Activated CD4-positive, CD25-positive, alpha-beta regulatory T cell treated with anti-CD3 and anti-CD28 coated beads, Interleukin-2, amount 50 U/mL, for 24 hours (primary cell): ENCODE measurements around the gene ANXA8L1.
A peak's percentile ranks its signal among the peaks of the same experiment; 100 is the strongest.
"Not testable (repeated sequence)": the region's sequence is repeated elsewhere in the genome, so short reads cannot be mapped to it uniquely, and the experiment has no call there.

ENCODE experiments used
- ATAC-seq, 2 donors: fragments of 150-1000 bp; cut with Tn5 transposase; one replicate each; pipeline ENCODE4 v1.10.0; 2021; ENCODE audit warnings: mild to moderate bottlenecking in 1 of 2, moderate library complexity in 1 of 2

ANXA8L1 gene

DNA sequence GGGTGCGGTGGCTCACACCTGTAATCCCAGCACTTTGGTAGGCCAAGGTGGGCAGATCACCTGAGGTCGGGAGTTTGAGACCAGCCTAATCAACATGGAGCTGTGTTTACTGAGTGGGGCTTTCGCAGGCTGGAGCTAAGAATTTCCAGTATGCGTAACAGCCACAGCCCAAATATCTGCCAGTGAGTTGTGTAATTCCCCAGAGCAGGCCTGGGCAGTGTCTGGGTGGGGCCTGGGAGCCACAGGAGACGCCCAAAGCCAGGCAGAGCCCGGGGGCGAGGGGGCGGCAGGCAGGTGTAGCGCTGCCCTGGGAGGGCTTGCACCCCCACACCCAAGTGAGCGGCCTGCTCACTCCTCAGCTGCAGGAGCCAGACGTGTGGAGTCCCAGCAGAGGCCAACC, at the start of gene ANXA8L1:
TSS of gene ANXA8L1 (plus strand) at position 371 of the 400 bp plus-strand sequence. CDS start 76 bp downstream, outside the sequence.
- ATAC-seq: not testable (repeated sequence)

GRCh38 chr10:46326066-46326465, 49.5 kb upstream of the ANXA8L1 start:
- ATAC-seq: no peak

GRCh38 chr10:46326971-46327370, 48.6 kb upstream of the ANXA8L1 start:
- ATAC-seq: no peak

- no peak for ATAC-seq
Observed at GRCh38 chr10:46327685-46328084, 47.9 kb upstream of the ANXA8L1 start.

DNA sequence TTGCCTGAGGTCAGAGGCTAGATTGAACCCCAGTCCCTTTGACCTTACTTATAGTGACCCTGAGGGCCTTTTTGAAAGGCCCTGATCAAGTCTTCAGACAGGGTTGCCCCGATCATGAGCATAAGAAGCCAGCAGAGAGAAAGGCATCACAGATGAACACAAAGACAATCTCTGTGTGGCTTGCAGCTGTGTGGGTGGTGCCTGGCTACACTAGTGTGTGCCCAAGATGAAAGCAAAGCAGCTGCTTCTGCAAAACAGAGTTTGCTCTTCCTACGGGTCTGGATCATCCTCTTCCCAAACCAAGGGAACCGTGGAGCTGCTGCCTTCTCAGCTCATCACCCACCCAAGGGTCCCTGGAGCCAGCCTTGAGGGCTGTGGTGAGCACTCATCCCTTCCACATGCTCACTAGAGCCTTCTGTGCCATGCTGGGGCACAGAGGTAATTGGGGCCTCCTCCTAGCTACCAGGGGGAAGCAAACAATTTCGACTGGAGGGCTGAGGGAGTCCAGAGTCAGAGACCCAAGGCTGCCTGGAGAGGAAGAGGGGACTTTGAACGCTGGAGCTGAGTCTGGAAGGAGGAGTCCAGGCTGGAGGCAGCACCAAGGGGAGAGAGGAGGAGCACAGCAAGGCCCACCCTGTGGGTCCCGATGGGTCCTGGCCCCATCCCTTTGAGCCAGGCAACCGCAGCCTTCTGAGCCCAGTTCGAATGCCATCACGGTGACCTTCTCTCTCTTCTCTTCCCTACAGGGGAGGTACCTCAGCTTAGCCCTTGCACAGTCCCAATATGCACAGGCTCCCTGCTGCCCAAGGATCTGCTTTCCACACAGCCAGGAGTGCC, 46.5 kb upstream of the ANXA8L1 start:
- peak in 1 of 2 donors; percentile 15 for ATAC-seq

DNA sequence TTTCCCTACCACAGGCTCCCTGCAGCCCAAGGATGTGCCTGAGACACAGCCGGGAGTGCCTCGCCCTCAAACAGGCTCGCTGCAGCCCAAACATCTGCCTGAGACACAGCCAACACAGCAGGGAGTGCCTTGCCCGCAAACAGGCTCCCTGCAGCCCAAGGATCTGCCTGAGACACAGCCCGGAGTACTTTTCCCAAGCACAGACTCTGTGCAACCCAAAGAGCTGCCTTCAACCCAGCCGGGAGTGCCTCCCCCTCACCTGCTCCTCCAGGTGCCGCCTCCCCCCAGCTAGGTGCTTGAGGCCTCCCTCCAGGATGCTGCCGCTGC, 45.9 kb upstream of the ANXA8L1 start:
- ATAC-seq: no peak

DNA sequence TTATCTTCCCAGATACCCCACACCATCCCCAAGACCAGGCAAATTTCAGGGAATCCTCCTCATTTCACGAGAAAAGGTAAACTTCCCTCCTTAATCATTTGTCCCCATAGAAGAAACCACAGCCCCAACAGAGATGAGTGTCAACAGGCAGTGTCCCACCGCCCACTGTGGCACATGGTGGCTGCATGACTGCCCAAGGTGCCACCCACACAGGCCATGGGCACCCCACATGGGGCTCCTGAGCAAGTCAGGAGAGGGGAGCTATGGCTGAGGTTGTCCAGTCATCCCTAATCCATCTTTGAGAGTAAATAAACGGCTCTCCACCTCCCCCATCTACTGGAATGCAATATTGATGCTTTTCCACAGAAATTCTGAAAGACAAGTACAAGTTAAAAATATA, 44.7 kb upstream of the ANXA8L1 start:
- no peak for ATAC-seq

DNA sequence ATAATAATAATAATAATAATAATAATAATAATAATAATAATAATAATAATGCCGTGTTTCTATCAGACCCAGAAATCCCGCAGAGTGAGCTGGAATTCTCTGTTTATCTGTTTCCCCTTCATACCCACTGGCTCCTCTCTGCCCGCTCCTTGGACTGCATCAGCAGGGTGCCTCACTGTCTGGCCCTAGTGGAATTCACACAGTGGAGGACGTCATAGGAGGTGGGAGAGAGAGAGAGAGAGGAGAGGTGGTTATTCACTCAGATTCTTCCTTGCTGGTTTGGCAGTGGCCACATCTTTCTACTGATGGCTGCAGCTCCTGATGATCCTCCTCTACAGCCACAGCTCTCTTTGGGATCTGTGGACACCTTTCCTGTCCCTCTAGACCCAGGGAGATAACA, 10.1 kb upstream of the ANXA8L1 start:
- ATAC-seq: not testable (repeated sequence)

DNA sequence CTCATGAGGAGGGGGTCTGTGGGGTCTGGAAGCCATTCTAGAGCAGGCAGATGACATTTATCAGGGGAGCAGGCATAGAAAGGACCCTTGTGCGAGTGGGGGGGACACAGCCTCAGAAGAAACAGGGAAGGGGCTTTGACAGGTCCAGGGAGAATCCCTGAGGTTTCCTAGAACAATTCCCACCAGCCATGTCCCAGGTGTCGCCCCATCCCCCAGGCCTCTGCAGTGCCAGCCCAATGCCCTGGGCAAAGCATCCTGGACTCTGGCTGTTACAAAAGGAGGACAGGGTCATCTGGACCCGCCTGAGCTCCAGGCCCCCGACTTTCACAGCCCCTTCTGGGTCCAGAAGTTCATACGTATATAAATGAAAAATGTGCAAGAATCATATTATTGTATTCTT, 8.4 kb upstream of the ANXA8L1 start:
- not testable (repeated sequence) for ATAC-seq

DNA sequence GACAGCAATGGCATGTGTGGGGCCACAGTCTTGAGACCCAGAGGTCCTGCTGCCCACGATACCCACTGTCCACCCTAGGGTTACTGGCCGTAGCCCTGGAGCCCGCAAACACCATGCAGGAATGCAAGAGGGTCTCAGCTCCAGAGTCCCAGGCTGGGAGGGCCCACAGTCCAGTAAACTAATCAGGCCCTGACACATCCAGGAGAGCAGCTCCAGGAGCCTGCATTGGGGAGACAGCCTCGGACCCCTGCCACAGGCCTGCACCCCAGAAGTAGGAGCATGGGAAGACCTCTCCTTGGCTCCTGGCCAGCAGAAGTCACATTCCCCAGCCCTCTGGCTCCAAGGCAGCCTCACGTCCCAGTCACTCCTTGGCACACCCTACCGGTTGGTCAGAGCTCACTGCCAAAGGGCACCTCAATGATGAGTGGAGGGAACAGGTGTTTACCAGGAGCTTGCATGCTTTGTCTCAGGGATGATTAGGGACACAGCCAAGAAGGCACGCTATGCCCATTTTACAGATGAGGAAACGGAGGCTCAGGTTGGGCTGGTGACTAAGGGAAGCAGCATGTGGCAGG, 7.8 kb upstream of the ANXA8L1 start:
- ATAC-seq: not testable (repeated sequence)

DNA sequence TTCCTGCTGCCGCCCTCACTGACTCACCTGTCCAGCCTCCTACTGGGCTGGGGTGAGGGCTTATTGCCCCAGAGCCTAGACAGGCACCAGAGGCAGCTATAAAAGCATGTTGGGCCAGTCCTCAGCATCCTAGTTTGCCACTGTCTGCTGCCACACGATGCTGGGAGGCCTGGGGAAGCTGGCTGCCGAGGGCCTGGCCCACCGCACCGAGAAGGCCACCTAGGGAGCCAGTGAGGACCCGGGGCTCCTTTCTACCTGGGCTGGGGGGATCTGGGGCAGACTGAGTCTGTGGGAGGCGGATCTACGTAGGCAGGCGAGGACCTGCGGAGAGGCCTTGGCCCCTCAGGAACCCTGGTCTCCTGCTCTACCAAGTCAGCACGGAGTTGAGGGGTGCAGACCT, 6.6 kb upstream of the ANXA8L1 start:
- not testable (repeated sequence) for ATAC-seq

GRCh38 chr10:46374410-46374809, 1.2 kb upstream of the ANXA8L1 start:
- not testable (repeated sequence) for ATAC-seq

GRCh38 chr10:46377022-46377421, 1.4 kb downstream of the ANXA8L1 start:
- not testable (repeated sequence) for ATAC-seq

DNA sequence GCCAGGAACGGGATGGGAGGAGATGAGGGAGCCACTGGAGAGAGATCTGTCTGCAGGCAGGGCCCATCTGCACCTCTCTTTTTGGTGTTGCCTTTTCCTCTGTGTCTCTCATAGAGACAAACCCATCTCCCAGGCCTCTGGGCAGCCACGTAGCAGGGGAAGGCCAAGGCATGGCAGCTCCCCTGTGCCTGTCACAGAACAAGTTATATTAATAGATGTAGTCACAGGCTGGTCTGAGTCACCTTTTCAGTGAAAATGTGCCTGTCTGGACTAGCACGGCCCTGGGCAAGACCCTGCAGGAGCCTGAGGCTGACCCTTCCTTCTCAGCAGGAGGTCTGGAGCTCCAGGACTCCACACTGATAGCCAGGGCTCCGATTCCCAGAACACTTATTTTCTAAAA, 2.1 kb downstream of the ANXA8L1 start:
- ATAC-seq: not testable (repeated sequence)

GRCh38 chr10:46378108-46378507, 2.5 kb downstream of the ANXA8L1 start:
- ATAC-seq: peak; percentile 21 to 57

DNA sequence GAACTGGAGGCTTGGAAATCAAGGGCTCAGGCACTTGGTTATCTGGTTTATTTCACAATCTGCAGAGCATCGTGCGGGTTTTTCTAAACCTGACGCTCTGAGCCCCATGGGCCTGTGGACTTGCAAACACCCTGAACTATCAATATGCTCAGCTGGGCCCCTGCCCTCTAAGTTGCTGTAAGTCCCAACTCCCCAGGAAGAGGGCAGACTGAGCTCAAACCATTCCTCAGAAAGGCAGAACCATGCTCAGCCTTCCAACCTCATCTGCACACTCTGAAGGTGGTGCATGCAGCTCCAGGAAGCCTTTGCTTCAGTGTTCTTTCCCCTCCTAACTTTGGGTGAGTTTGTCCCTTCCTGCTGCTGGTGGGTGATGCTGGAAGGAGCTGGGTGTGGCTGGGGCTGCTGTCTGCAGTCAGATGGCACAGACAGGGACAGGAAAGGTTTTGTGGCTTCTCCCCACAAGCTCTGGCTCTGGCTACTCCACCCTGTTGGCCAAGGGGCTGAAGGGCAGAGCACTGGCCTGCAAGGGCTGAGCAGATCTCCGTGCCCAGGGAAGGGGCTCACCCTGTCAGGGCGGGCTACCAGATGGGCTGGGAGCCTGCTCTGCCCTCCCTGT, 3.8 kb downstream of the ANXA8L1 start:
- not testable (repeated sequence) for ATAC-seq

DNA sequence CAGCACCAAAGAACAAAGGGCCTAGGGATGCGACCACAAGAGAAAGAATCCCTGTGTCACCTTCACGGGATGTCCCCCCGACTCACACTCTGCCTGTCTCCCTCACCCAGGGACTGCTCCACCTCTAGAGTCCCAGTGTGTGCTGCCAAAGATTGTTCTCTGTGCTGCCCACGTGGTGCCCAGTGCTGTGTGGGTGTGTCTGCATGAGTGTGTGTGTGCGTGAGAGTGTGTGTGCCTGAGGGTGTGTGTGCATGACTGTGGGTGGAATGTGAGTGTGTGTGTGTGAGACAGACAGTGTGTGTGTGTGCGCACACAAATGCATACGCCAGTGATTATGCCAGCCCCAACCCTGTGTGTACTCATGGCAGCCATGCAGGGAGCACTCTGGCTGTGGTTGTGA, 10.3 kb downstream of the ANXA8L1 start:
- not testable (repeated sequence) for ATAC-seq

- peak; percentile 76 to 83 for ATAC-seq
Observed at GRCh38 chr10:46386694-46387093, 11.1 kb downstream of the ANXA8L1 start.

- ATAC-seq: not testable (repeated sequence)
Observed at GRCh38 chr10:46387309-46387902, 11.8 kb downstream of the ANXA8L1 start.

DNA sequence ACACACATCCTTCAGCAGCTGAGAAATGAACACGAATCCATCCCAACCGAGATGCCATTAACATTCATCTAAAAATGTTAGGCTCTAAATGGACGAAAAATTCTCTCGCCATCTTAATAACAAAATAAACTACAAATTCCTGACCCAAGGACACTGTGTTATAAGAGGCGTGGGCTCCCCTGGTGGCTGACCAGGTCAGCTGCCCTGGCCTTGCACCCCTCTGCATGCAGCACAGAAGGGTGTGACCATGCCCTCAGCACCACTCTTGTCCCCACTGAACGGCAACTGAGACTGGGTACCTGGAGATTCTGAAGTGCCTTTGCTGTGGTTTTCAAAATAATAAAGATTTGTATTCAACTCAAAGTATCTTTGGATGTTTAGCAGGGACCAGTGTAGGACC, 15.8 kb downstream of the ANXA8L1 start:
- not testable (repeated sequence) for ATAC-seq

DNA sequence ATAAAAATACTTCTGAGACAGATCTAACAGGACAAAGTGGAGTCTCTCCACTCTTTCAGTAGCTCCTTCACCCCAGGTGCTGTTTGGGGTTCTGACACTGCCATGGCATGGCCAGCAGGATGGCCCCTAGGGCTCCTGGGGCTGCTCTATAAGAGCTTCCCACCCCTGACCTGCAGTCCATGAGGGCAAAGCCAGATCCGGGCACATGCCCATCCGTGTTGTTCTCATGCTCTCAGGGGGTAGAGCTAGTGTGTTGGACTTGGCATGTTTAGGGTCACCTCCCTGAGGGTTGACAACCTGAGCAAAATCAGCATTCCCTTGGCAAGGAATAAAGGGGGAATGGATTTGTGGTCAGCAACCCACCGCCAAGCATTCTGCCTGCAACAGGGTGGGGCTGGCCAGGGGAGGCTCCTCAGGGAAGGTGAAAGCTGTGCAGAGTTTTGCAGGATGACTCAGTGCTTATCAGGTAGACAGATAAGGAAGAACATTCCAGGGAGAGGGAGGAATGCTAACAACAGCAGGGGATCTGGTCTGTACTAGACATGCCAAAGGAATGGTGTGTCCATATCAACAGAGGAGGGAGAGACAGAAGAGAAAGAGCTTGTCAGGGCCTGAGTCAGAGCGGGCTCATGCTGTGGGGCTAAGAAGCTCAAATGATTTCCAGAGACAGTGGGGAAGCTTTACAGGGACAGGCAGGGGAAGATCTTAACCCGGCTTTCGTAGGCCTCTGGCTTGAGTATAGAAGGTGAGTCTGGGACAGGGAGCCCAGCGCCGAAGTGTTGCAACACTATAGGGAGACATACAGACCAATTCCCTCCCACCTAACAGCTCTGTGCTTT, 21.1 kb downstream of the ANXA8L1 start:
- not testable (repeated sequence) for ATAC-seq

DNA sequence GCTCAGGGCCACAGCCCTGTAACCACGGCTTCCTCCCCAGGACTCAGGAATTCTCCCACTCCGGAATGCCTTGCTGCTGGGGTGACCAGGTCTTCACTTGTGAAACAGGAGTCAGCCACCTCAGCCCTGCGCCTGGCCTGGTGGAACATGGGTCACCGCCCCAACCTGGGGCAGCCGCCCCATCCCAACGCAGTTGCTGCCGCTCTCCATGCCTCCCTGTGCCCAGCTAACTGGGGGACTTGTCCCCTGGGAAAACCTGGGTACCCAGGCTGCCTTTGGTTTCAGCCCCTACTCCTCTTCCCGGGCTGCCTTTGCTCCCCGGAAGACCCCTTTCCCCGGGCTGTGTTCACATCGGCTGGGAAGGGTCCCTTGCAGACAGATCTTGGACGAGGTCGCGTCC, 22.2 kb downstream of the ANXA8L1 start:
- ATAC-seq: not testable (repeated sequence)
